Stimulated activated CD8-positive, alpha-beta memory T cell treated with anti-CD3 and anti-CD28 coated beads, Interleukin-7, amount 100 ng/mL, for 48 hours (primary cell): ENCODE data around the gene PROCR.
"Not testable (repeated sequence)": the region's sequence is repeated elsewhere in the genome, so short reads cannot be mapped to it uniquely, and the experiment has no call there.

ENCODE experiments used
- DNase-seq, 2 donors: peaks; one replicate each; pipeline ENCODE4 v3.0.0-alpha.2; 2020; ENCODE audit warnings: low read depth in 1 of 2; ENCODE audit errors: extremely low read depth in 1 of 2

The PROCR gene

GRCh38 chr20:35192118-35192872 lies 20.4 kb downstream of the PROCR start:
- DNase-seq: no peak

GRCh38 chr20:35193031-35193791 lies 21.3 kb downstream of the PROCR start:
- DNase-seq: not testable (repeated sequence)

- no peak for DNase-seq
Observed at GRCh38 chr20:35196313-35196712, 24.4 kb downstream of the PROCR start.

GRCh38 chr20:35199740-35200139 lies 27.9 kb downstream of the PROCR start:
- no peak for DNase-seq

GRCh38 chr20:35200267-35200666 lies 28.4 kb downstream of the PROCR start:
- DNase-seq: no peak

- not testable (repeated sequence) for DNase-seq
Observed at GRCh38 chr20:35201467-35201866, 29.6 kb downstream of the PROCR start.

- DNase-seq: no peak
Observed at GRCh38 chr20:35206802-35207201, 34.9 kb downstream of the PROCR start.

GRCh38 chr20:35207950-35208611 lies 36.2 kb downstream of the PROCR start:
- peak; percentile 14 to 42 for DNase-seq

GRCh38 chr20:35215066-35215956 lies 43.4 kb downstream of the PROCR start:
- no peak for DNase-seq

- no peak for DNase-seq
Observed at GRCh38 chr20:35216541-35216940, 44.7 kb downstream of the PROCR start.

- DNase-seq: no peak
Observed at GRCh38 chr20:35223941-35224340, 52.1 kb downstream of the PROCR start.

GRCh38 chr20:35224536-35224935 lies 52.7 kb downstream of the PROCR start:
- no peak for DNase-seq

- no peak for DNase-seq
Observed at GRCh38 chr20:35225319-35226125, 53.6 kb downstream of the PROCR start.

- DNase-seq: no peak
Observed at GRCh38 chr20:35226126-35226883, 54.4 kb downstream of the PROCR start, which contains the start of gene MMP24. Gene MMP24, plus strand, starts transcription at chr20:35226690. Its CDS starts 49 bp downstream, at chr20:35226739.
